Stimulated activated CD8-positive, alpha-beta memory T cell treated with anti-CD3 and anti-CD28 coated beads, Interleukin-12 subunit alpha, Interleukin-12 subunit beta, amount 100 ng/mL, for 1 hour (primary cell): Measurements from ENCODE around the gene RAPGEF1.
A peak's percentile ranks its signal among the peaks of the same experiment; 100 is the strongest.

ENCODE experiments used
- DNase-seq: peaks from one replicate; pipeline ENCODE4 v3.0.0-alpha.2; 2020; ENCODE audit warnings: low read depth

Gene RAPGEF1

GRCh38 chr9:131583836-131584555, 155.9 kb downstream of the RAPGEF1 start:
- no peak for DNase-seq

GRCh38 chr9:131583337-131583645, 156.6 kb downstream of the RAPGEF1 start:
- DNase-seq, result no peak

GRCh38 chr9:131582466-131583336, 157.2 kb downstream of the RAPGEF1 start:
- DNase-seq, result no peak

- no peak for DNase-seq
These were observed 157.8 kb downstream of the RAPGEF1 start for GRCh38 chr9:131582056-131582455.

GRCh38 chr9:131580358-131580757, 159.5 kb downstream of the RAPGEF1 start:
- no peak for DNase-seq

GRCh38 chr9:131579789-131580211, 160.1 kb downstream of the RAPGEF1 start:
- no peak for DNase-seq

GRCh38 chr9:131578731-131579504, 161.0 kb downstream of the RAPGEF1 start:
- DNase-seq, result peak; percentile 26

GRCh38 chr9:131578021-131578420, 161.9 kb downstream of the RAPGEF1 start:
- DNase-seq, result no peak

- no peak for DNase-seq
These were observed 162.6 kb downstream of the RAPGEF1 start for GRCh38 chr9:131577005-131578000.

- no peak for DNase-seq
These were observed 163.7 kb downstream of the RAPGEF1 start for GRCh38 chr9:131575946-131576853.

GRCh38 chr9:131574730-131575640, 164.9 kb downstream of the RAPGEF1 start:
- no peak for DNase-seq

GRCh38 chr9:131567910-131568309, 172.0 kb downstream of the RAPGEF1 start:
- no peak for DNase-seq

- DNase-seq, result no peak
These were observed 173.7 kb downstream of the RAPGEF1 start for GRCh38 chr9:131566158-131566557.

- no peak for DNase-seq
These were observed 174.5 kb downstream of the RAPGEF1 start for GRCh38 chr9:131565369-131565768.

GRCh38 chr9:131562032-131562959, 177.6 kb downstream of the RAPGEF1 start:
- DNase-seq, result no peak

GRCh38 chr9:131559421-131560000, 180.4 kb downstream of the RAPGEF1 start:
- DNase-seq, result no peak

GRCh38 chr9:131557855-131558548, 181.9 kb downstream of the RAPGEF1 start:
- no peak for DNase-seq
